Hepatocyte (in vitro differentiated cells): ENCODE data around the gene ZEB1.

Source experiments
- EZH2 ChIP-seq: fragments of 200-600 bp; sonication (generic); IDR thresholded peaks from 2 replicates; pipeline ENCODE4 v1.6.1; 2016; ENCODE audit warnings: antibody characterized with exemption, mild to moderate bottlenecking, borderline replicate concordance
- TF ChIP-seq, protein P1 (sequence below): fragments of 200-600 bp; sonication (generic); IDR thresholded peaks from 2 replicates; pipeline ENCODE4 v1.5.1; 2016; ENCODE audit warnings: antibody characterized with exemption, mild to moderate bottlenecking; ENCODE audit not compliant: poor library complexity

DNA sequence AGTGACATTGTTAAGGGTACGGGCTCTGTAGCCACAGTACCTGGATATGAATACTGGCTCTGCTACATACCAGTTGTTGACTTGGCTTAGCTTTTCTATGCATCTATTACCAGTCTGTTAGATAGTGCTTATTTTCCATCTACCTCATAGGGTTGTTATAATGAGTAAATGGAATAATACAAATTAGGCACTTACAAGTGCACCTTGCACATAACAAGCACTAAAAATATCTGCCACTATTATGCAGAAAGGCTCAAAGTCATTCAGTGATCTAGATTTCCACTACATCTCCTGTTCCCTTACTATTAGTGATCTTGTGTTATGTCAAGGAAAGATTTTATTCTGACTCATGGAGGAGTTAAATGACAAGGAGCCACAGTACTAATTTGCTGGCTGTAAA lies 27.9 kb upstream of the ZEB1 start:
- no peak for TF ChIP-seq EZH2
- TF ChIP-seq, protein P1, sequence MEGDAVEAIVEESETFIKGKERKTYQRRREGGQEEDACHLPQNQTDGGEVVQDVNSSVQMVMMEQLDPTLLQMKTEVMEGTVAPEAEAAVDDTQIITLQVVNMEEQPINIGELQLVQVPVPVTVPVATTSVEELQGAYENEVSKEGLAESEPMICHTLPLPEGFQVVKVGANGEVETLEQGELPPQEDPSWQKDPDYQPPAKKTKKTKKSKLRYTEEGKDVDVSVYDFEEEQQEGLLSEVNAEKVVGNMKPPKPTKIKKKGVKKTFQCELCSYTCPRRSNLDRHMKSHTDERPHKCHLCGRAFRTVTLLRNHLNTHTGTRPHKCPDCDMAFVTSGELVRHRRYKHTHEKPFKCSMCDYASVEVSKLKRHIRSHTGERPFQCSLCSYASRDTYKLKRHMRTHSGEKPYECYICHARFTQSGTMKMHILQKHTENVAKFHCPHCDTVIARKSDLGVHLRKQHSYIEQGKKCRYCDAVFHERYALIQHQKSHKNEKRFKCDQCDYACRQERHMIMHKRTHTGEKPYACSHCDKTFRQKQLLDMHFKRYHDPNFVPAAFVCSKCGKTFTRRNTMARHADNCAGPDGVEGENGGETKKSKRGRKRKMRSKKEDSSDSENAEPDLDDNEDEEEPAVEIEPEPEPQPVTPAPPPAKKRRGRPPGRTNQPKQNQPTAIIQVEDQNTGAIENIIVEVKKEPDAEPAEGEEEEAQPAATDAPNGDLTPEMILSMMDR = no peak
